Measurements from ENCODE around the gene RGS13. TPM values are rescaled to one million over a fixed set of nuclear protein-coding genes. Genes with fewer than 3 reads are reported as not detected.

RGS13 gene
- polyA plus RNA-seq, 1 donor = 2.3 TPM

- no peaks in the 10 kb centered on the region for H3K27me3 ChIP-seq (ENCODE audit: control insufficient read depth, insufficient read depth, low read length)
- no peak overlapping the region for H3K4me3 ChIP-seq (ENCODE audit: low read length)
- no peaks in the 10 kb centered on the region for H3K36me3 ChIP-seq (ENCODE audit: control insufficient read depth, insufficient read depth, low read length)
- peaks cover 19% of the 10 kb centered on the region for H3K4me1 ChIP-seq (ENCODE audit: control insufficient read depth, insufficient read depth, low read length)
- DNase-seq = no peak
- no CpG with 5 or more reads among the region's 2 CpGs for WGBS (ENCODE audit: insufficient coverage, low lambda C conversion rate)
- no peak overlapping the region for H3K27ac ChIP-seq (ENCODE audit: low read length)
- H3K9me3 ChIP-seq (ENCODE audit: control insufficient read depth, low read depth, low read length) = no peaks in the 10 kb centered on the region
Measured at GRCh38 chr1:192635041-192635440, 906 bp upstream of the RGS13 start.

- Histone ChIP-seq H3K4me1 (ENCODE audit: control insufficient read depth, insufficient read depth, low read length) (peaks cover 15% of the 10 kb centered on the region), H3K27me3 (ENCODE audit: control insufficient read depth, insufficient read depth, low read length) (no peaks in the 10 kb centered on the region), H3K4me3 (ENCODE audit: low read length) (no peak overlapping the region), H3K36me3 (ENCODE audit: control insufficient read depth, insufficient read depth, low read length) (no peaks in the 10 kb centered on the region), H3K9me3 (ENCODE audit: control insufficient read depth, low read depth, low read length) (no peaks in the 10 kb centered on the region), H3K27ac (ENCODE audit: low read length) (peak overlapping the region; percentile 60)
- peak; percentile 67 to 86 for DNase-seq
- 19% methylated on average over 3 of the region's 4 CpGs for WGBS (ENCODE audit: insufficient coverage, low lambda C conversion rate)
Measured at GRCh38 chr1:192639607-192640368, 3.8 kb downstream of the RGS13 start.

DNA sequence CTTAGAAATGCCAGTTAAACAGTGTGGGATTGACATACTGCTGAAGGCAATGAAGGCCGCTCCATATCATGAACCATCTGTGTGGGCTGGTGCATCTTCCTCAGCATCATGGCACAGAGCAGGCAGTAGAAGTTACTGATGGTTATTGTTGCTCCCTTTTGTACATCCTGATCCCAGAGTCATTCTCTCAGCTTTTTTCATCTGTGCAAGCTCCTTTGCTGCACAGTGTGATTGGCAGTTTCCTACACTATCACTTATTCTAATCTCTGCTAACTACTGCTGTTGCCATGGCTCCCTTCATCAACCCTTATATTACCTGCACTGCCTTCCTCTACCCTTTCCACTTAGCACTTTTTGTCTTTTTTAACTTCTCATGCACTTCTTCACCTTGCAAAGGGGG is 16.2 kb downstream of the RGS13 start:
- no CpG with 5 or more reads among the region's 1 CpG for WGBS (ENCODE audit: insufficient coverage, low lambda C conversion rate)

GRCh38 chr1:192654120-192654519 is 18.2 kb downstream of the RGS13 start:
- H3K4me3 ChIP-seq (ENCODE audit: low read length) = no peak overlapping the region
- no peak for DNase-seq
- H3K27me3 ChIP-seq (ENCODE audit: control insufficient read depth, insufficient read depth, low read length) = no peaks in the 10 kb centered on the region
- H3K9me3 ChIP-seq (ENCODE audit: control insufficient read depth, low read depth, low read length) = no peaks in the 10 kb centered on the region
- no peak overlapping the region for H3K27ac ChIP-seq (ENCODE audit: low read length)
- H3K36me3 ChIP-seq (ENCODE audit: control insufficient read depth, insufficient read depth, low read length) = no peaks in the 10 kb centered on the region
- no peaks in the 10 kb centered on the region for H3K4me1 ChIP-seq (ENCODE audit: control insufficient read depth, insufficient read depth, low read length)

More for the DNA sequence above, 16.2 kb downstream of the RGS13 start:
- Histone ChIP-seq H3K4me1 (ENCODE audit: control insufficient read depth, insufficient read depth, low read length) (no peaks in the 10 kb centered on the region), H3K4me3 (ENCODE audit: low read length) (no peak overlapping the region), H3K36me3 (ENCODE audit: control insufficient read depth, insufficient read depth, low read length) (no peaks in the 10 kb centered on the region), H3K9me3 (ENCODE audit: control insufficient read depth, low read depth, low read length) (no peaks in the 10 kb centered on the region), H3K27ac (ENCODE audit: low read length) (no peak overlapping the region), H3K27me3 (ENCODE audit: control insufficient read depth, insufficient read depth, low read length) (no peaks in the 10 kb centered on the region)
- DNase-seq = no peak

DNA sequence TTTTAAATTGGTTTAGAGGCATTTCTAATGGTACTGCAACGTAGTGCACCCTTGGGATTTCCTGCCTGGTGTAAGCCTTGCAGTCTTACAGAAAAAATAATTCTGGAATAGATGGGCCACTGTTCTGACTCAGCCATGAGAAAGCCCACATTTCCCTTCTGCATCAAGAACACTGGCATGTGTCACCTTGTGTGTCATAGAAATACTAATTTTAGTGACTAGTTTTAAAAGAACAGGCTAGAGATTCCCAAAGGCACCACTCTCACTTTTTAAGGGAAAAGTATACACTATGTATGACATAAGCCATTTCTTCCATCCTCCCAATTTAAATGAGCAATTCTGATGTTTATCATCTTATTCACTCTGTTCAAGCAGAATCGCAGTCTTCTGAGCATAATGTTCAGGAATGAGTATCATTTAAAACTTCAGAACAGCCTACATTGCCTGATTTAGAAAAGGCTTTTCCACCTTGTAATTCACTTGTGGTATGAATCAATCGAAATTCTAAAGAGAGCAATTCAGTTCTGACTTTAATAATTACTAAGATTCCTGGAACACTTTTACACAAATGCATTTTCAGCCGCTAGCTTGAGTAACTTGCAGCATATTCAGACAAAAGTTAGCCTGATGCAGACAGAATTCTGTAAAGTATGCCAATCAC is 18.8 kb downstream of the RGS13 start:
- WGBS (ENCODE audit: insufficient coverage, low lambda C conversion rate) = 100% methylated on average over 1 of the region's 4 CpGs
- Histone ChIP-seq H3K4me1 (ENCODE audit: control insufficient read depth, insufficient read depth, low read length) (no peaks in the 10 kb centered on the region), H3K27ac (ENCODE audit: low read length) (no peak overlapping the region), H3K36me3 (ENCODE audit: control insufficient read depth, insufficient read depth, low read length) (no peaks in the 10 kb centered on the region), H3K4me3 (ENCODE audit: low read length) (no peak overlapping the region), H3K27me3 (ENCODE audit: control insufficient read depth, insufficient read depth, low read length) (no peaks in the 10 kb centered on the region), H3K9me3 (ENCODE audit: control insufficient read depth, low read depth, low read length) (no peaks in the 10 kb centered on the region)
- no peak for DNase-seq

DNA sequence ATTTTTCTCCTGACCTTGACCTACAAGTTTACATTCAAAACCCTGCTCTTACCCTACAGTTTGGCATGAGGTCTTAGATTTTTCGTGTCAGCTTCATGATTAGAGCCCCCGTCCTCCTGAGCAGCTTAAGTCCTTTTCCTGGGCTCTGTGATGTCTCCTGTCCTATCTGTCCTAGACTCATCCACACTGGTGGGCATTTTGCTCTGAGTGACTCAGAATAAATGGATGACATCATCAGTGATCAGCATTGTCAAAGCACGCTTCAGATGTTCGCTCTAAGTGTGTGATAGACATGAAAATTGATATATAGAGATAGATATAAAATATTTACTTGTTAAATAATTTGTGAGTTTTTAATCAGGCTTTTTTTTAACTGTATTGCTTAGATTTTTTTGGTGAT is 21.8 kb downstream of the RGS13 start:
- Histone ChIP-seq H3K4me3 (ENCODE audit: low read length) (no peak overlapping the region), H3K27ac (ENCODE audit: low read length) (no peak overlapping the region), H3K4me1 (ENCODE audit: control insufficient read depth, insufficient read depth, low read length) (no peaks in the 10 kb centered on the region), H3K9me3 (ENCODE audit: control insufficient read depth, low read depth, low read length) (no peaks in the 10 kb centered on the region), H3K36me3 (ENCODE audit: control insufficient read depth, insufficient read depth, low read length) (no peaks in the 10 kb centered on the region), H3K27me3 (ENCODE audit: control insufficient read depth, insufficient read depth, low read length) (no peaks in the 10 kb centered on the region)
- no CpG with 5 or more reads among the region's 4 CpGs for WGBS (ENCODE audit: insufficient coverage, low lambda C conversion rate)
- DNase-seq = no peak

DNA sequence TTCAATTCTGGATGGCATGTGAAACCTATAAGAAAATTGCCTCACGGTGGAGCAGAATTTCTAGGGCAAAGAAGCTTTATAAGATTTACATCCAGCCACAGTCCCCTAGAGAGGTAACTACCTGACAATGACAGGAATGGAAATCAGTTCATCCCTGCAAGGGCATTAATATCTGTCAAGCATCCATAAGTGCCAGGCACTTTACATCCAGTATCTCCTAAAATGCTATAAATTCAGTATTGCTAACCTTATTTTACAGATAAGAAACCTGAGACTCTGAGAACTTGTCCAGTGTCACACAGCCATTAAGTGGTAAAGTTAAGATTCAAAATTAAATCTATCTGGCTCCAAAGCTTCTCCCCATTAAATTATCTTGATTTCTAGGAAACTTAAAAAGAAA is 22.3 kb downstream of the RGS13 start:
- no CpG with 5 or more reads among the region's 1 CpG for WGBS (ENCODE audit: insufficient coverage, low lambda C conversion rate)
- no peaks in the 10 kb centered on the region for H3K27me3 ChIP-seq (ENCODE audit: control insufficient read depth, insufficient read depth, low read length)
- no peak overlapping the region for H3K27ac ChIP-seq (ENCODE audit: low read length)
- no peaks in the 10 kb centered on the region for H3K9me3 ChIP-seq (ENCODE audit: control insufficient read depth, low read depth, low read length)
- H3K4me1 ChIP-seq (ENCODE audit: control insufficient read depth, insufficient read depth, low read length) = no peaks in the 10 kb centered on the region
- H3K36me3 ChIP-seq (ENCODE audit: control insufficient read depth, insufficient read depth, low read length) = no peaks in the 10 kb centered on the region
- DNase-seq = no peak
- no peak overlapping the region for H3K4me3 ChIP-seq (ENCODE audit: low read length)

DNA sequence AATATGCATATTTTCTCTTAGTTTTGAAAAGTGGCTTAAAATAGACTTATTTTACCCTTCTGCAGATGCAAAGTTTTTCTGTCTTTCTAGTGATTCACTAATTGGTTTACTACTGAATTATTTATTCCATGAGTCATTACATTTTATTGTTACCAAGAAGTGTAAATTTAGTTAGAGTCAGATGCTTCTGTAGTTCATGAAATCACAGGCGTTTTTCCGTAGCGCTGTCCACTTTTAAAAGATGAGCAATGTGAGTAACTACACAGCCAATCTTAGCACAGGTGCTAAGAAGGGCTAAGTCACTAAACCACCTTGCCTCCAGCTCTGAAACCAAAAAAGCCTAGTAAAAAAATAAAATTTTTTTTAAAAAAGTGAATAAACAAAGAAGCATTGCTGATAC is 24.7 kb downstream of the RGS13 start:
- WGBS (ENCODE audit: insufficient coverage, low lambda C conversion rate) = no CpG with 5 or more reads among the region's 3 CpGs
- no peak for DNase-seq
- Histone ChIP-seq H3K27ac (ENCODE audit: low read length) (no peak overlapping the region), H3K36me3 (ENCODE audit: control insufficient read depth, insufficient read depth, low read length) (no peaks in the 10 kb centered on the region), H3K4me3 (ENCODE audit: low read length) (no peak overlapping the region), H3K27me3 (ENCODE audit: control insufficient read depth, insufficient read depth, low read length) (no peaks in the 10 kb centered on the region), H3K9me3 (ENCODE audit: control insufficient read depth, low read depth, low read length) (no peaks in the 10 kb centered on the region), H3K4me1 (ENCODE audit: control insufficient read depth, insufficient read depth, low read length) (no peaks in the 10 kb centered on the region)

DNA sequence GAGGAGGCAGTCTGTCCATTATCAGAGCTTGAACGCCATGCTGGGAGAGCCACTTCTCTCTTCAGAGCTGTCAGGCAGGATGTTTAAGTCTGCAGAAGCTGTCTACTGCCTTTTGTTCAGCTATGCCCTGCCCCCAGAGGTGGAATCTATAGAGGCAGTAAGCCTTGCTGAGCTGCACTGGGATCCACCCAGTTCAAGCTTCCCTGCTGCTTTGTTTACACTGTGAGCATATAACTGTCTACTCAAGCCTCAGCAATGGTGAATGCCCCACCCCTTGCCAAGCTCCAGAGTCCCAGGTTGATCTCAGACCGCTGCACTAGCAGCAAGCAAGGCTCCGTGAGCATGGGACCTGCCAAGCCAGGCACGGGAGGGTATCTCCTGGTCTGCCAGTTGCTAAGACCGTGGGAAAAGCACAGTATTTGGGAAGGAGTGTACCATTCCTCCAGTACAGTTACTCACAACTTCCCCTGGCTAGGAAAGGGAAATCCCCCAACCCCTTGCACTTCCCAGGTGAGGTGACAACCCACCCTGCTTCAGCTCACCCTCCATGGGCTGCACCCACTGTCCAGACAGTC is 32.5 kb downstream of the RGS13 start:
- H3K4me1 ChIP-seq (ENCODE audit: control insufficient read depth, insufficient read depth, low read length) = no peaks in the 10 kb centered on the region
- peak; percentile 71 to 72 for DNase-seq
- H3K27ac ChIP-seq (ENCODE audit: low read length) = no peak overlapping the region
- H3K9me3 ChIP-seq (ENCODE audit: control insufficient read depth, low read depth, low read length) = no peaks in the 10 kb centered on the region
- no peaks in the 10 kb centered on the region for H3K27me3 ChIP-seq (ENCODE audit: control insufficient read depth, insufficient read depth, low read length)
- no CpG with 5 or more reads among the region's 5 CpGs for WGBS (ENCODE audit: insufficient coverage, low lambda C conversion rate)
- no peak overlapping the region for H3K4me3 ChIP-seq (ENCODE audit: low read length)
- H3K36me3 ChIP-seq (ENCODE audit: control insufficient read depth, insufficient read depth, low read length) = no peaks in the 10 kb centered on the region

GRCh38 chr1:192669174-192669573 is 33.2 kb downstream of the RGS13 start:
- Histone ChIP-seq H3K36me3 (ENCODE audit: control insufficient read depth, insufficient read depth, low read length) (no peaks in the 10 kb centered on the region), H3K27me3 (ENCODE audit: control insufficient read depth, insufficient read depth, low read length) (no peaks in the 10 kb centered on the region), H3K4me3 (ENCODE audit: low read length) (no peak overlapping the region), H3K9me3 (ENCODE audit: control insufficient read depth, low read depth, low read length) (no peaks in the 10 kb centered on the region), H3K4me1 (ENCODE audit: control insufficient read depth, insufficient read depth, low read length) (no peaks in the 10 kb centered on the region), H3K27ac (ENCODE audit: low read length) (no peak overlapping the region)
- WGBS (ENCODE audit: insufficient coverage, low lambda C conversion rate) = 100% methylated on average over 1 of the region's 1 CpG
- DNase-seq = no peak
